AG09319 (cell line): Measurements from ENCODE around the gene IL1RAPL2.
"Not testable (repeated sequence)": the region's sequence is repeated elsewhere in the genome, so short reads cannot be mapped to it uniquely, and the experiment has no call there.

Experiments
- DNase-seq: peaks from one replicate; pipeline ENCODE4 v3.0.0-alpha.2; 2010; ENCODE audit warnings: low read depth; ENCODE audit errors: extremely low read depth
- CTCF ChIP-seq: IDR thresholded peaks from 2 replicates; pipeline ENCODE4 v1.5.1; 2011; ENCODE audit warnings: low read depth, mild to moderate bottlenecking, inconsistent platforms, low read length, moderate library complexity

The IL1RAPL2 gene

DNA sequence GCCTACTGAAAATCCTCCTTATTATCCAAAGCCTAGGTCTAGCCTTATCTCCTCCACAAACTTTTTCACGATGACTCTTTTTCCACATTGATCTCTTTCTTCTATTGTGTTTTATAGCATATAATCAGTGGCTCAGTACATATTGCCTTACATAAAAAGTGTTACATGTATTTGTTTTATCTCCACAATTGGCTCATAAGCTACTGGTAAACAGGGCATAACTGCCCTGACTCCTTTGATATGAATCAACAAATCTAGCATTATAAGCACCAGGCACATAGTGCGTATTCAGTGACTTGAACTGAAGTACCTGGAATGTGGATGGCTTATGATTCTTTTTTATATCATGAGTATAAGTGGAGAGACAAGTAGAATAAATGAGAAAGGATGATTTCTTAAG, 447.7 kb downstream of the IL1RAPL2 start:
- DNase-seq, result no peak
- no peak for TF ChIP-seq CTCF

GRCh38 chrX:105017641-105018040, 451.6 kb downstream of the IL1RAPL2 start:
- DNase-seq, result no peak

DNA sequence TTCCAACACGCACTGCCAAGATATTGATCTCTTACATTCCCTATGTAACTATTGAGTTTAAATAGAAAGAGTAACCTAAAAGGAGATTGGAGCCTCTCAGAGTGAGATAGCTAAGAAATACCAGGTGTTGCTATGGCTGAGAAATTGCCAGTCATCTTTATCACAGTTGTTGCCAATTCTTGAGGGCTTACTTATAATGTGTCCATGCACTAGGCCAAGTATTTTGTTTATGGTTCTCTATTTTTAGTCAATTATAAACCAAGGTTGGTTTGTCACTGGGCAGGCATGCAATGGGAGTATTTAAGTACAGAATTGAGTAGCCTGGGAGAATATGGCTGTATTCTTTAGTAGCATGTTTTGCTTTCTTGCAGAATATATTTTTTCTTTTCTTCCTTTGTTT, 452.9 kb downstream of the IL1RAPL2 start:
- no peak for DNase-seq
- no peak for TF ChIP-seq CTCF

More at GRCh38 chrX:105017641-105018040, 451.6 kb downstream of the IL1RAPL2 start:
- no peak for TF ChIP-seq CTCF

DNA sequence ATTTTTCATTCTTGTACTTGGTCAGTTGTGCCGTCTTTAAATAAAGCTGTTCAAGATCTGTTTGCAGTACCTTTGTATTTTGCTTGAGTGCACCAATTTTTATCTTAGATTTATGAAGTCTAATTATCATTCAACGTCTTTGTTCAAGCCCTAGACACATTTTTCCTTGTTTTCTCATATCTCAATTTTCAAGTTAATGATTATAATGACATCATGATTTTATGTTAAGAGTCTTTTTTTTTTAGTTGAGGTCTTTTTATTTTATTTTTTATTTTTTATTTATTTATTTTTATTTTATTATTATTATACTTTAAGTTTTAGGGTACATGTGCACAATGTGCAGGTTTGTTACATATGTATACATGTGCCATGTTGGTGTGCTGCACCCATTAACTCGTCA, 463.0 kb downstream of the IL1RAPL2 start:
- not testable (repeated sequence) for DNase-seq

GRCh38 chrX:105038672-105039328, 472.8 kb downstream of the IL1RAPL2 start:
- TF ChIP-seq CTCF, result no peak
- DNase-seq, result no peak

GRCh38 chrX:105050921-105051320, 484.9 kb downstream of the IL1RAPL2 start:
- no peak for DNase-seq
- TF ChIP-seq CTCF, result no peak

DNA sequence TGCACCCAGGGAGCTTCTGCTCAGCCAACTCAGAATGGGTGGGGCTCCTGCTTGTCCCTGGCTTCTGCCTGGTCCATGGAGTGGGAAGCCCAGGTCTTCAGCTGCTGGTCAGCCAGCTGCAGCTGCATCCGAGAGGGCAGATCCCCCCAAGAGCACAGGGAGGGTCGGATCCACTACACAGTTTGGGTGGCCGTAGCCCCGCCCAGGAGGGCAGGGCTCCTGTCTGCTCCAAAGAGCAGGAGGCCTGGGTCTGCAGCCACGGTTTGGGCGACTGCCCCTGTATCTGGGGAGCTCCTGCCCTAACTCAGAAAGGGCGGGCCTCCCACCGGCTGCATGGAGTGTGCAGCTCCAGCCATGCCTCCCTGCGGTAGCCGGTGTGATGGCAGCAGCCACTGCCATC, 485.4 kb downstream of the IL1RAPL2 start:
- DNase-seq, result no peak
- TF ChIP-seq CTCF, result no peak

DNA sequence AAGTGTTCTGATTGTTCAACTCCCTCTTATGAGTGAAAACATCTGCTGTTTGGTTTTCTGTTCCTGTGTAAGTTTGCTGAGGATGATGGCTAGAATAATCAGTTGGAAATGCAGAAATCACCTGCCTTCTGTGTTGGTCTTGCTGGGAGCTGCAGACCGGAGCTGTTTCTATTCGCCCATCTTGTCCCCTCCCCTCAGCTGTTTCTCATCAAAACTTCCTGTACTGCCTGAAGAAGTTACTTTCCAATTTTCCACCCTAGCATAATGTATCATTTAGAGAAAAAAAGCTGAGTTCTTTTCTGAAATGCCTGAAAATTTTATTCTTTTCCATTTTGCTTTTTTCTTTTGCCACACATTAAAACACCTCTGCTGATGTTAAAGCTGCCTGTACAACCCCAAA, 486.9 kb downstream of the IL1RAPL2 start:
- no peak for DNase-seq
- no peak for TF ChIP-seq CTCF
